ENCODE measurements around the gene ARTN. TPM values are rescaled to one million over a fixed set of nuclear protein-coding genes. Genes with fewer than 3 reads are reported as not detected.

ARTN gene
- total and polyA plus RNA-seq, 9 of the 15 experiments (the other 6 are each of a cell fraction or from before 2014, with no cell fraction given), result 0.06 to 0.38 TPM; not detected in 7

- TF ChIP-seq NBN (IDR thresholded peaks at IDR 0.05; ENCODE audit: low read depth) (no peak), SIN3A (IDR thresholded peaks at IDR 0.05; ENCODE audit: borderline replicate concordance in 2 of 2, control insufficient read depth in 1 of 2, low read depth in 2 of 2, low read length in 2 of 2) (peak; percentile 99 to 100), ZNF639 (CRISPR knock-in tag; conservative IDR thresholded peaks at IDR 0.05 in 1 of 2, IDR thresholded peaks at IDR 0.05 in 1 of 2) (peak in 1 of 2 experiments; percentile 47; a peak in 1 of 4 replicates), RBFOX2 (IDR thresholded peaks at IDR 0.05; ENCODE audit: low read depth, low read length) (peak; percentile 75), ZNF121 (CRISPR knock-in tag; conservative IDR thresholded peaks at IDR 0.05) (no peak), MYBL2 (IDR thresholded peaks at IDR 0.05; ENCODE audit: low read depth) (no peak), MYBL2 (CRISPR knock-in tag; IDR thresholded peaks at IDR 0.05; ENCODE audit: borderline replicate concordance) (no peak), ELF4 (CRISPR knock-in tag; IDR thresholded peaks at IDR 0.05) (0 out of 2 replicates have a peak, but pooled peaks have one; percentile 26), TARDBP (IDR thresholded peaks at IDR 0.05) (no peak), ZBTB34 (CRISPR knock-in tag; IDR thresholded peaks at IDR 0.05) (no peak), ZNF57 (CRISPR knock-in tag; IDR thresholded peaks at IDR 0.05) (peak; percentile 19; the same call in 1 of the 2 replicates), ZBTB17 (CRISPR knock-in tag; IDR thresholded peaks at IDR 0.05) (0 out of 2 replicates have a peak, but pooled peaks have one; percentile 55), USF1 (CRISPR knock-in tag; IDR thresholded peaks at IDR 0.05) (peak; percentile 72), HDGF (IDR thresholded peaks at IDR 0.05) (0 out of 2 replicates have a peak, but pooled peaks have one; percentile 6)
Measured at GRCh38 chr1:43969746-43970466, 36.3 kb downstream of the ARTN start, which contains the start of gene DPH2 (continued).

Measured in K562 (cell line).